GM21786 (cell line): ENCODE results near the gene C17orf67.
A peak's percentile ranks its signal among the peaks of the same experiment; 100 is the strongest.

ENCODE experiments used
- ATAC-seq: cut with Tn5 transposase; IDR thresholded peaks from one replicate; pipeline ENCODE4 v1.9.1; 2021; ENCODE audit not compliant: unreplicated experiment

The C17orf67 gene

GRCh38 chr17:56833057-56833808 is 487 bp downstream of the C17orf67 start:
- ATAC-seq: peak; percentile 48

- no peak for ATAC-seq
Observed at GRCh38 chr17:56832446-56832845, 1.3 kb downstream of the C17orf67 start.

- no peak for ATAC-seq
Observed at GRCh38 chr17:56831369-56832095, 2.2 kb downstream of the C17orf67 start.

- no peak for ATAC-seq
Observed at GRCh38 chr17:56830726-56831368, 2.9 kb downstream of the C17orf67 start.

- ATAC-seq: no peak
Observed at GRCh38 chr17:56826611-56827414, 6.9 kb downstream of the C17orf67 start.

GRCh38 chr17:56824503-56824902 is 9.2 kb downstream of the C17orf67 start:
- no peak for ATAC-seq

GRCh38 chr17:56823848-56824247 is 9.9 kb downstream of the C17orf67 start:
- no peak for ATAC-seq

GRCh38 chr17:56822725-56823124 is 11.0 kb downstream of the C17orf67 start:
- ATAC-seq: no peak

- no peak for ATAC-seq
Observed at GRCh38 chr17:56821847-56822534, 11.7 kb downstream of the C17orf67 start.

GRCh38 chr17:56820207-56820606 is 13.5 kb downstream of the C17orf67 start:
- ATAC-seq: no peak

GRCh38 chr17:56819431-56820145 is 14.1 kb downstream of the C17orf67 start:
- peak; percentile 69 for ATAC-seq

GRCh38 chr17:56819030-56819429 is 14.7 kb downstream of the C17orf67 start:
- ATAC-seq: no peak

- ATAC-seq: no peak
Observed at GRCh38 chr17:56817066-56817465, 16.7 kb downstream of the C17orf67 start.

- ATAC-seq: no peak
Observed at GRCh38 chr17:56815711-56816110, 18.0 kb downstream of the C17orf67 start.

GRCh38 chr17:56812901-56813388 is 20.8 kb downstream of the C17orf67 start:
- ATAC-seq: no peak

GRCh38 chr17:56810891-56811775 is 22.6 kb downstream of the C17orf67 start:
- ATAC-seq: no peak

- ATAC-seq: no peak
Observed at GRCh38 chr17:56810343-56810742, 23.4 kb downstream of the C17orf67 start.

- ATAC-seq: no peak
Observed at GRCh38 chr17:56809820-56810179, 23.9 kb downstream of the C17orf67 start.
